SIG-M5 (cell line): Measurements from ENCODE around the gene CHST15.

Experiments used
- DNase-seq: peaks from one replicate; lab custom pipeline; 2025; lab: John Stamatoyannopoulos, UW

The CHST15 gene

GRCh38 chr10:124029559-124029958 is 63.8 kb downstream of the CHST15 start:
- no peak for DNase-seq

GRCh38 chr10:124028700-124029480 is 64.5 kb downstream of the CHST15 start:
- no peak for DNase-seq

- DNase-seq, result no peak
These were observed 65.7 kb downstream of the CHST15 start for GRCh38 chr10:124027651-124028050.

- no peak for DNase-seq
These were observed 66.3 kb downstream of the CHST15 start for GRCh38 chr10:124027031-124027611.

GRCh38 chr10:124026589-124026939 is 66.8 kb downstream of the CHST15 start:
- DNase-seq, result no peak

GRCh38 chr10:124025660-124026588 is 67.5 kb downstream of the CHST15 start:
- no peak for DNase-seq

GRCh38 chr10:124025152-124025551 is 68.2 kb downstream of the CHST15 start:
- DNase-seq, result no peak

GRCh38 chr10:124022066-124022465 is 71.3 kb downstream of the CHST15 start:
- no peak for DNase-seq

GRCh38 chr10:124020981-124021815 is 72.2 kb downstream of the CHST15 start:
- no peak for DNase-seq

GRCh38 chr10:124019886-124020797 is 73.3 kb downstream of the CHST15 start:
- DNase-seq, result no peak

GRCh38 chr10:124018886-124019525 is 74.4 kb downstream of the CHST15 start:
- DNase-seq, result no peak

GRCh38 chr10:124017729-124018128 is 75.7 kb downstream of the CHST15 start:
- no peak for DNase-seq

- DNase-seq, result no peak
These were observed 76.5 kb downstream of the CHST15 start for GRCh38 chr10:124016804-124017375.

GRCh38 chr10:124015991-124016390 is 77.4 kb downstream of the CHST15 start:
- DNase-seq, result no peak

- DNase-seq, result no peak
These were observed 78.8 kb downstream of the CHST15 start for GRCh38 chr10:124014416-124015154.

- no peak for DNase-seq
These were observed 79.5 kb downstream of the CHST15 start for GRCh38 chr10:124013916-124014315.

- DNase-seq, result no peak
These were observed 80.4 kb downstream of the CHST15 start for GRCh38 chr10:124012991-124013390.

- no peak for DNase-seq
These were observed 80.8 kb downstream of the CHST15 start for GRCh38 chr10:124012583-124012982.

GRCh38 chr10:124012066-124012465 is 81.3 kb downstream of the CHST15 start:
- no peak for DNase-seq
